ENCODE data around the gene RBBP5.

RBBP5 gene

DNA sequence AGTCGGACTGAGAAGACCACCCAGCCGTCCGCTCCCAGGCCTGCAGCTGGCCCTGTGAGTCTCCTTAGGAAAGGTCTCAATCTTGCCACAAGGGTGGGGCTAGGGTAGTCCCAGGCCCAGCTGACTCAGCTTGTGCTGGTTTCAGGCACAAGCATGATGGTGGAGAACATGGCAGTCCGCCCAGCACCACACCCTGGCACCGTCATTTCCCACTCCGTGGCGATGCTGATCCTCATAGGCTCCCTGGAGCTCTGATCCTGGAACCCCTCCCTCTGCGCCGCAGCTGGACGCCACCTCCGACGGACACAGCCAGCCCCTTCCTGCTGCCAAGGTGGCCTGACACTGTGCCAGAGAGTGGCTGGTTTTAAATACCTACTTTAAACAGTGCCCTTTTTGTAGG is 48.3 kb downstream of the RBBP5 start:
- no peak for DNase-seq

DNA sequence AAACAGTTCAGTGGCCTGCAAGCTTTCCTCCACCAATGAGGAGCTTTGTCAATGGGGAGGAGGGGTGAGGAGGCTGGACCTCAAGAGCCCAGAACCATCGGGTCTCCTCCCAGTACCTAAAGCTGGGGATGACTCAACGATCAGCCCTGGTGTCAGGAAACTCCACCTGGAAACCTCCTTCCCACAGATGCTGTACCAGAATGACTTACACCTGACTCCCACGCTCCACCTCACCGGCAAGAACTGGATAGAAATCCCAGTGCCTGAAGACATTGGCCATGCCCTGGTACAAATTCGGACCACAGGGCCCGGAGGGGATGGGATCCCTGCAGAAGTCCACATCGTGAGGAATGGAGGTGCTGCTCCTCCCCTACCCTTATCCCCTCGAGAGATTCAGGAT is 48.9 kb downstream of the RBBP5 start:
- no peak for DNase-seq

DNA sequence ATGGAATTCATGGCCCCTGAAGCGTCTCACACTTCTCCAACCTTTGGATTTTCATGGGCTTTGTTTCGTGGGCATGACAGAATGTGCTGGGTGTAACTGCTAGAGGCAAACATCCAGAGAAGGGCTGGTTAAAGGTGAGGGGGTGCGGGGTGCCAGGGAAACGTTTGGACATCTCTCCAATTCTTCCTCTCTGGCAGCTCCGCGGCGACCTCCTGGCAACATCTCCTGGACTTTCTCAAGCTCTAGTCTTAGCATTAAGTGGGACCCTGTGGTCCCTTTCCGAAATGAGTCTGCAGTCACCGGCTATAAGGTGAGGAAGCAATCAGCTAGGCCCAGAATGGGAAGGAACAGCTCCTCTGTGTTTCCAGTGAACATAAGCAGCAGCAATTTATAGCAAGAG is 49.5 kb downstream of the RBBP5 start:
- no peak for DNase-seq

DNA sequence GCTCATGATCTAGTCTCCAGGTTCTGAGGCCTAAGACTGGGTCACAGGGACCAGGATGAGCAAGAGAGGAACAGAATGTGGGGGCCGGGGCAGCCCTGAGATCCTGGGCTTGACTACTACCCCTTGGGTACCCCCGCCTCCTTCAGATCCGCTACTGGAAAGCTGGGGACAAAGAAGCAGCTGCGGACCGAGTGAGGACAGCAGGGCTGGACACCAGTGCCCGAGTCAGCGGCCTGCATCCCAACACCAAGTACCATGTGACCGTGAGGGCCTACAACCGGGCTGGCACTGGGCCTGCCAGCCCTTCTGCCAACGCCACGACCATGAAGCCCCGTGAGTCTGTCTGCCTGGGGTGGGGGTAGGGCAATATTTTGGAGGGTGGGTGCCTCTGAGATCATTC is 50.0 kb downstream of the RBBP5 start:
- DNase-seq: no peak

DNA sequence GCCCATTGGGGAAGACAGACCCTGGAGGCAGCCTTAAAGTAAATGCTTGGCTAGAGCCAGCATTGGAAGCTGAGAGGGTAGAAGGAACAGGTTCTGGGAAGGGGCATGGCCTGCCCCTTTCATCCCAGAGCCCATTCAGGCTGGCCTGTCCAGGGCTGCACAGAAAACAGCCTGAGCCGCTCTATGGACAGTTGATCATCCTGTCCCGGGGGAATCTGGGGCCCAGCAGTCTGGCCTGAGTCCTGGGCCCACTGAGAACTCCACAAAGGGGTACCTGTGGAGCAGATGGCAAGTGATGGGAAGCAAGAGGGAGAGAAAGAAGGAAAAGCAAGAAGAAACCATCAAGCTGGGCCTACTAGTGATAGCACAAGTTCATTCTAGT is 50.8 kb downstream of the RBBP5 start:
- DNase-seq: no peak

DNA sequence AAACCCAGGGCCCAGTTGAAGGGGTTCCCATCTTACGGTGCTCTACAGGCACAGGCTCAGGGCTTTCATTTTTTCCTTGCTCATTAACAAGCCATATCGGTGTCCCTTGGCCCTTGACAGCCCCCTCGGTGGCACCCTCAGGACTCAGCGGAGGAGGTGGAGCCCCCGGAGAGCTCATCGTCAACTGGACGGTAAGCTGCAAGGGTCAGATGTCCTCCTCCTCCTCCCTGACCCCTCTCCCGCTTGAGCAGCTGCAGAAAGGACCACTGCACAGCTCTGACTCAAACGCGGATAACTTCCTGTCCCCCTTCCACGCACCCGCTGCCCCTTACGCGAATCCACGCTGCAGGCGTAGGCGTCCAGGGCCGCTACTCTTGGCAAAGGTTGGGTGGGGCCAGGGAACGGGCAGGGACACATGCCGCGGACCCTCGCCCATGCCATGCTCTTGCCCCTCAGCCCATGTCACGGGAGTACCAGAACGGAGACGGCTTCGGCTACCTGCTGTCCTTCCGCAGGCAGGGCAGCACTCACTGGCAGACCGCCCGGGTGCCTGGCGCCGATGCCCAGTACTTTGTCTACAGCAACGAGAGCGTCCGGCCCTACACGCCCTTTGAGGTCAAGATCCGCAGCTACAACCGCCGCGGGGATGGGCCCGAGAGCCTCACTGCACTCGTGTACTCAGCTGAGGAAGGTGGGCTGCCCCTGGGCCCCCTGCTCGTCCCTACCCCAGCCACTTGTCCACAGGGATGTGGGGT is 52.2 kb downstream of the RBBP5 start:
- DNase-seq: no peak

DNA sequence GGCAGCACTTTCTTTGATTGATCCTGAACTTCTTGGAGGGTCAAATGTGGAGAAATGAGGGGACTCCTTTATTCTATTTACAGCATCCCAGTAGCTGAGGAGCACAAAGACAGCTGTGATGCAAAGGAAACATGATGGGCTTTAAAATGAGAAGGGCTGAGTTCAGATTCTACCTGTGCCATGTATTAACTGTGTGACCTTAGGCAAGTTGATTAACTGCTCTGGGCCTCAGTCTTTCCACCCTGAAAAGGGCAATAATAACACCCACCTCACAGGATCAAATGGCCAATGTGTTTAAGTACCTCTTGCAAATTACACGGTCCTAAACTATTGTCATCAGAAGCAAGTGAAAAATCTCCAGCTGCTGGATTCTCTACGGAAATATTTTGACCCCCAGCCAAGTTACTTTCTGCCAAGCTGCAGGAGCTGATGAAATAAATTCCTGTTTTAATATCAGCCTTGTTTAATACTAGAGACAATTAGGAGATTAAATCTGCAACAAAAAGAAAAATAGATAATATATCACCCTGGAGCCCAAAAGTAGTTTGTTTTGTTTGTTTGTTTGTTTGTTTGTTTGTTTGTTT is 53.2 kb downstream of the RBBP5 start:
- no peak for DNase-seq

DNA sequence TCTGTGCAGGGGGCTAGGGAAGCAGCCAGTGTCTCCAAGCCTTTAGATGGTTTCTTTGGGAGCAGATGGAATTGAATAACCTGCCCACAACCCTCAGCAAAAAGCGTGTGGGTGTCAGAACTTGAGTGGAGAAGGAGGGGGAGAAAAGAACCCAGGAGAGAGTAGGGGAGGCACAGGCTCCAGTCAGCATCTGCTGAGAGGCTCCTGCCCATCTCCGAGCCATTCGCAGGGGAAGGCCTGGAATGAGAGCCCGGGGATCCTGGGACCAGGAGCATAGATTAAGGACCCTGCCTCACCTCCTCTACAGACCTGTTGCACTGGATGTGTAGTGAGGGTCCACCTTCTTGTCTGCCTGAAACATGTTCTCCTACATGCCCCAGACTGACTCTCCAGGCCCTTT is 53.8 kb downstream of the RBBP5 start:
- no peak for DNase-seq

DNA sequence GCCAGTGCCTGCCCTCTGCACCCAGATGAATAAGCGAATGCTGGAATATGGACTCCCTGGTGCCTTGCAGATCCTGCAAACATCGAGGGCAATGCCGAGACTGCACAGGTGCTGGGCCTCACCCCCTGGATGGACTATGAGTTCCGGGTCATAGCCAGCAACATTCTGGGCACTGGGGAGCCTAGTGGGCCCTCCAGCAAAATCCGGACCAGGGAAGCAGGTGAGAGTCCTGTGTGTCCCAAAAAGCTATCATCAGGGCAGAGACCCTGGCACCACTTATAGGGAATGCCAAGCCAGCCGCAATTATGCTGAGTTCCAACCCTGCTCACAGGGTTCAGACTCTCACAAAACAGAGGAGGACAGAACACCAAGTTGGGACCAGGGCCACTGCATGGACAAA is 54.7 kb downstream of the RBBP5 start:
- no peak for DNase-seq

DNA sequence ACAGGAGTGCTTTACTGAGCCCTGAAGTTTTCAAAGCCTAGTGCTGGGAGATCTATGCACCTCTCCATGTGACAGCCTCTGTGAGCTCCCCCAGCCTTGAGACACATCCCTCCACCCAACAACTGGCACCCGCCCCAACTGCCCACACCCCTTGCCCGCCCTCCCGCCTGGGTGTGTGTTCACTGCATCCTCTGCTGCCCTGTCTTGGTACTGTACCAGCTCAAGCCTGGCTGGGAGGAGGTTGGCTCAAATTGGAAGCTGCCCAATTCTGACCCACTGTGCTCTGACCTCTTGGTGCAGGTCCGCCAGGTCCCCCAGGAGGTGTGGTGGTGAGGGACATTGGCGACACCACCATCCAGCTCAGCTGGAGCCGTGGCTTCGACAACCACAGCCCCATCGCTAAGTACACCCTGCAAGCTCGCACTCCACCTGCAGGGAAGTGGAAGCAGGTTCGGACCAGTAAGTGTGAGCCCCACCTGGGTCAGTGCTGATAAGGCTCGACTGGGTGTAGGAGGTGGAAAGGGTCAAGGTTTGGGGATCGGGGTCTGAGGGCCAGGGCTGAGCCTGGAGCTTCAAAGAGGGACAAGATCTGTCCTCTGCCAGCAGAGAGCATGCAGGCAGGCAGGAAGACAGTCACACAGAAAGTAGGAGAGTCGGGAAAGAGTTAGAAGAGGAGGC is 55.5 kb downstream of the RBBP5 start:
- no peak for DNase-seq

DNA sequence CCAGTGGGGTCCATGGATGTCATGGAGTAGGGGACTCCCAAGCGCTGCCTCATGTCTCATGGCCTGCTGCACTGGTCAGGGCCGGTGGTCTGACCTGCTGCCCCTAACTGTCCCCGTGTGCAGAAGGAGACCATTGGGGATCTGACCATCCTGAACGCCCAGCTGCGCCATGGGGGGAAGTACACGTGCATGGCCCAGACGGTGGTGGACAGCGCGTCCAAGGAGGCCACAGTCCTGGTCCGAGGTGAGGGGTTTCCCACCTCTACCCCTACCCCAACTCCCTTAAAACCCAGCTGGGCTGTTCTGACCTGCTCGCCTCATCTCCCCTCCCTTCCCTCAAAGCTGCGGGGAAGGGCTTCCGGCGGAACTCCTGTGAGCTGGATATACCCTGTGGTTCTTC is 56.1 kb downstream of the RBBP5 start:
- DNase-seq: no peak

DNA sequence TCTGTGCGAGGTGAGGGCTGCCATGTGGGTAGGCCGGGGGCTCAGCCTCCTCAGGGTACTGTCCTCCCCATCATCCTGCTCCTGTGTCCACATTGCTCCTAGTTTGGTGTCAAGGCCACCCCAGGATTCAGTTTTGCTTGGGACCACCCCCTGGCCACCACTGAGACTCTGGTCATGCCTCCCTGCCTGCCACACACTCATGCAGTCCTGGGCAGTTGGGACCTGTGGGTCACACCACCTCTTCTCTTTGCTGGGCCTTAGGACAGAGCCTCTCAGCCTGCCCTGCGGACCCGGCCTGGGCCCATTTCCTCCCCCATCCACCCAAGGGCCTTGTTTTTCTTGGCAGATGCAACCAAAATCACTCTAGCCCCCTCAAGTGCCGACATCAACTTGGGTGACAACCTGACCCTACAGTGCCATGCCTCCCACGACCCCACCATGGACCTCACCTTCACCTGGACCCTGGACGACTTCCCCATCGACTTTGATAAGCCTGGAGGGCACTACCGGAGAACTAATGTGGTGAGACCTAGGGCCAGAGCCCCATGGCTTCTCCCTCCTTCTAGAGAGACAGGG is 56.9 kb downstream of the RBBP5 start:
- DNase-seq: no peak

DNA sequence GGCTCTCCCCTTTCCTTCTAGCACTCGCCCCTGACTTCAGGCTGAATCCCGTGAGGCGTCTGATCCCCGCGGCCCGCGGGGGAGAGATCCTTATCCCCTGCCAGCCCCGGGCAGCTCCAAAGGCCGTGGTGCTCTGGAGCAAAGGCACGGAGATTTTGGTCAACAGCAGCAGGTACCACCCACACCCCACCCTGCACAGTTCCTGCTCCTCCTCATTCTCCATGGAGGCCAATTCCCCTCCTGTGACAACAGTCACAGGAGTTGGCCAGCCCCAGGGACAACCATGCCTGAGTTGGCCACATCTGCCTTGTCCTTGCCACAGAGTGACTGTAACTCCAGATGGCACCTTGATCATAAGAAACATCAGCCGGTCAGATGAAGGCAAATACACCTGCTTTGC is 57.5 kb downstream of the RBBP5 start:
- DNase-seq: no peak

DNA sequence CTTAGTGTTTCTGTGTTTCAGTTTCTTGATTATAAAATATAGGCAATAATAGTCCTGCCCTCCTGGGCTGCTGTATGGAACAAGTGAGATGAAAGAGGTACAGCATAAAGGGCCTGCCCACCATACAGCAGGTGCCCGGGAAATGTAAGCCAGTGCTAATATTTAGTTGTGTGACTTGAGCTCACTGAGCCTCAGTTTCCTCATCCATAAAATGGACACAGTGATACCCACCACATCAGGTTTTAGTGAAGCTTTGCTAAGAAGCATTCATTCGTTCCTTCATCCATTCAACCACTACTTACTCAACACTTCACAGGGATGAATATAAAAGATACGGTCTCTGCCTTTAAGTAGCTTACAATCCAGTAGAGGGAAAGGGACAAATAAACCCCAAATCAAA is 58.9 kb downstream of the RBBP5 start:
- no peak for DNase-seq

DNA sequence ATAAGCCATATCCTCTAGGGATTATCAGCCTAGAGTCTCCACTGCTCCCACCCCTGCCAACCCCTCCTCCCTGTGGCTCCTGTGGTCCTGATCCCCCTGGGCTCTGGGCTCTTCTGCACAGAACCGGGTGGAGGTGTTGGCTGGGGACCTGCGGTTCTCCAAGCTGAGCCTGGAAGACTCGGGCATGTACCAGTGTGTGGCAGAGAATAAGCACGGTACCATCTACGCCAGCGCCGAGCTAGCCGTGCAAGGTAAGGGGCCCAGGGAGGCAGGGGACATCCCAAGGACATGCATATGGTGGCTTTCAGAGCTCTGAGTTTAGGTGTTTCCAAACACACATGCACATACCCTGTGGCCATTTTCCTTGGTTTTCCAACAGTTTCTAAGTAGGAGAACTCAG is 59.5 kb downstream of the RBBP5 start:
- DNase-seq: no peak

DNA sequence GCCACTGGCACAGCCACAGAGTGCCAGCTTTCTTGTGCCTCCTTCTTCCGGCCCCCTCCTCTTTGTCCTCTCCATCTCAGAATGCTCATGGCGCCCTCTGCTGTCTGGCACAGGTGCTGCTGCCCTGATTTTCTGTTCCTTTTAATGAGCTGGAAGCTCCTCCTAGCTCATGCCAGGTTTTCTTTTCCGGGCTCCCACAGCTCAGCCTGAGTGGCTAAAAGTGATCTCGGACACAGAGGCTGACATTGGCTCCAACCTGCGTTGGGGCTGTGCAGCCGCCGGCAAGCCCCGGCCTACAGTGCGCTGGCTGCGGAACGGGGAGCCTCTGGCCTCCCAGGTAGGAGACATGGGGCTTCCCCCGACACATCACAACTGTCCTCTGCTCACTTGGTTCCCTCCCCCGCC is 60.1 kb downstream of the RBBP5 start:
- DNase-seq: peak; percentile 72

DNA sequence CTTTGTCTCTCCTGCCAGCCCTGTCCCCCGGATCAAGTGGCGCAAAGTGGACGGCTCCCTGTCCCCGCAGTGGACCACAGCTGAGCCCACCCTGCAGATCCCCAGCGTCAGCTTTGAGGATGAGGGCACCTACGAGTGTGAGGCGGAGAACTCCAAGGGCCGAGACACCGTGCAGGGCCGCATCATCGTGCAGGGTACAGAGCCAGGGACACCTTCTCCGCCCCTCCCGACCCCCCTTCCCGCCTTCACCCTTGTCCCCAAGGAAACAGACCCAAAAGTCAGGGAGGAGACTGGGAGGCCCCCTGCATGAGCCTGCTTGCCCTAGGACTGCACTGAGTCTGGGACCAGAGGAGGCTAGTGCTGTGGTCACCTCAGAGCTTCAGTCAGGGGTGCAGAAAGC is 60.6 kb downstream of the RBBP5 start:
- no peak for DNase-seq

DNA sequence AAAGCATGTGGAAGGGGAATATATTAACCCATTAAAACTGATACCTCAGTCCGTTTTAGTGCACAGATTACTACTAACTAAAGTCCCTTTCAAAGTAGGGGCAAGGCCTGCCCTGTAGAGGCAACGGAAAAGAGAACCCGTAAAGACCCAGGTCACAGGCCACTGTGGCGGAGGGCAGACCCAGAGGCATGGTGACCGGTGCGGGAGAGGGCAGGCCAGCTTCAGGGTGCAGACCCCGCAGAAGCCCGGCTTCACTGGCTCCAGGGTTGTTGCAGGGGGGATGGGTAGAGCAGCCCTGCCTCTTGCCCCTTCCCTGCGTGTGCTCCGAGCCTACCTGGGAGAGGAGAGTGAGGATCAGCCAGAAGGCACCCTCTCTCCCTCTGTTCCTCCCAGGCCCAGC is 61.0 kb downstream of the RBBP5 start:
- no peak for DNase-seq

DNA sequence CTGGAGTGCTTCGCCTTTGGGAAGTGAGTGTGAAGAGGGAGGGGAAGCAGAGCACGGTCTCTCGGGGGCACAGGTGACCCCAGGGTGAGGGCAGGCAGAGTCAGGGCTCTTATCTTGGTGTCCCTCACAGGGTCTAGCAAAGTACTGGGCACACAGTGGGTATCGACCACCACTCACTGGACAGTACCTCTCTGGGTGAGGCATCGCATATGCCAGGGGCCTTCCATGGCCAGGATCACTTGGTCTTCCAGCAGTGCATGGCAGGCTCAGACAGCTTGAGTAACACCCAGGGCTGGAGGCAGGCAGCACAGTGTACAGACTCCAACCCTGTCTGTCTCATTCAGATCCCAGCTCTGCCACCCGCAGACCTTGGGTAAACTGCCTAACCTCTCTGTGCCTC is 62.1 kb downstream of the RBBP5 start:
- no peak for DNase-seq

DNA sequence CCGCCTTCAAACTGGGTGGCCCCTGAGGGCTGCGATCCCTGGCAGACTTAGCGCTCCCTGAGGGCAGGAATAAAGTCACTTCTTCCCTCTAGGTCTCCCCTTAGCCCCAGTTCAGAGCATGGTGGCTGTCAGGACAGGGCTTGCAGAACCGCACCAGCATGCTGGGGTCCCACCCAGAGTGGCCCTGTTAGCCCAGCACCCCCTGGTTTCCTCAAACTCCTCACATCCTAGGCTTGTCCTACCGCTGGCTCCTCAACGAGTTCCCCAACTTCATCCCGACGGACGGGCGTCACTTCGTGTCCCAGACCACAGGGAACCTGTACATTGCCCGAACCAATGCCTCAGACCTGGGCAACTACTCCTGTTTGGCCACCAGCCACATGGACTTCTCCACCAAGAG is 62.9 kb downstream of the RBBP5 start:
- DNase-seq: no peak

DNA sequence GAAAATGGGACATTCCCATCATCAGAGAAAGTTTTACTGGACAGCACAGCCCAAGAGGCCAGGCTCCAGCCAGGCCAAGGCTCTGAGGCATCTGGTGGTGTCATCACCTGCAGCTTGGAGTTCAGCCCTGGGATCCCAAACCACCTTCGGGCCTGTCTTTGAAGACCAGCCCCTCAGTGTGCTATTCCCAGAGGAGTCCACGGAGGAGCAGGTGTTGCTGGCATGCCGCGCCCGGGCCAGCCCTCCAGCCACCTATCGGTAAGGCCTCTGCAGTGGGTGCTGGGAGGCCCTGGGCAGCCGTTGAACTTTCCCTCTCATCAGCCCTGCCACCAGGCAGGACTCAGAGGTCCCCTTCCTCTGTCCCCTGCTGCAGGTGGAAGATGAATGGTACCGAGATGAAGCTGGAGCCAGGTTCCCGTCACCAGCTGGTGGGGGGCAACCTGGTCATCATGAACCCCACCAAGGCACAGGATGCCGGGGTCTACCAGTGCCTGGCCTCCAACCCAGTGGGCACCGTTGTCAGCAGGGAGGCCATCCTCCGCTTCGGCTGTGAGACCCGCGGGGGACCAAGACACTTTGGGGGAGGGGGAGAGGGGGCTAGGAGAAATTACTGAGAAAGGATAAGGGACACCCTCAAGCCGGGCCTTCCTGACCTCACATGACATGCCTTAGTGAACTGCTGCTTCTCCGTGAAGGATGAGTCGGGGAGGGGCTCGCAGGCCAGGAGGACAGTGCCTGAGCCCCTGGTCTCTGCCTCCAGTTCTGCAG is 63.8 kb downstream of the RBBP5 start:
- DNase-seq: no peak

DNA sequence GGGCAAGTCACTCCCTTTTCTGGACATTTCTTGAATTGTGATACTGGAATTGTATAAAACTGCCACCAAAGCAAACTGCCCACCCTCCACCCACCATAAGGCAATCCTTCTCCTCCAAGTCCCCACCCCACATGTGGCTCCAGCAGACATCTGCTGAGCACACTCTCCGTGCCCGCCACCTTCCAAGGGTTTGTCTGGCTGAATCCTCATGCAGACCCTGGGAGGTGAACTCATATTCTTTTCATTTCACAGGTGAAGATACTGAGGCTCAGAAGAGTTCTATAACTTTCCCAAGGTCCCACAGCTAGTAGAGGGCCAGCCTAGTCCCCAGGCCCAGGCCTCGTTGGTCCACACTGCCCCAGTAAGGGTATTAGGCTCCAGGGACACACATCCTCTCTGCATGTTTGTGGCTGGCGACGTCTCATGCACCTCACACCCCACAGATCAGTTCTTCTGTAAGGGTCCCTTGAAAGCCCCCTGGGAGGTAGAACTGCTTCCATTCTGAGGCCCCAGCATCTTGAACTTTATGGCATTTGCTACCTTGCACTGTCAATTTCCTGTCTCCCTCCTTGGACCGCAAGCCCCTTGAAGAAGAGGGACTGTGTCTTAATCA is 64.7 kb downstream of the RBBP5 start:
- DNase-seq: no peak

DNA sequence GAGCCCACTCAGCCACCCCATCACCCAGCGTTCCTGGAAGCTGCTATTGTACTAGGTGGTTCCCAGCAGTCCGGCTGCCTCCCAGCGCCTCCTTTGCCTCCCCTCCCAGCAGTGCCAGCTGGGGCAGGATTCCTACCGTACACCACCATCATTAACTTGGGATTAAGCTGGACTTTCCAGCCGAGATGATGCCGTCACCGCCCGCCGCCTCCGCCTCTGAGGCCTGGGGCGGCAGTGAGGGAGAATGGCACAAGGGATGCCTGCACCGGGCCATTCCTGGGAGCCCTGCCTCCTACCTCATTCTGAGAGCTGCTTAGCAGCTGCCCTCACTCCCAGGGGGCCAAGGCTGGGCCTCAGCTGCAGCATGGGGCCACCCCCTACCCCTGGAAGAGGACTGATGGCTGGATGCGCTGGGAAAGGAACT is 65.6 kb downstream of the RBBP5 start:
- DNase-seq: no peak
